Neural progenitor cell (in vitro differentiated cells): ENCODE data around the gene RAP1GDS1. TPM values are rescaled to one million over a fixed set of nuclear protein-coding genes. Genes with fewer than 3 reads are reported as not detected.

Experiments
- DNase-seq: peaks from one replicate; pipeline ENCODE4 v3.0.0-alpha.2; 2016; ENCODE audit warnings: low spot score
- H2AFZ ChIP-seq: fragments of 200-600 bp; sonication (generic); replicated peaks from 2 replicates; pipeline ENCODE4 v1.6.1; 2016; ENCODE audit warnings: antibody characterized with exemption
- H3F3A ChIP-seq: fragments of 200-600 bp; sonication (generic); 2 replicates; pipeline ENCODE4 v1.6.1; 2016; ENCODE audit warnings: antibody characterized with exemption, low read depth
- H3K27ac ChIP-seq: fragments of 200-600 bp; sonication (generic); 2 replicates; pipeline ENCODE4 v1.5.1; 2016; ENCODE audit warnings: mild to moderate bottlenecking
- H3K27me3 ChIP-seq: fragments of 200-600 bp; sonication (generic); 2 replicates; pipeline ENCODE4 v1.6.1; 2016; ENCODE audit warnings: mild to moderate bottlenecking, moderate library complexity
- H3K36me3 ChIP-seq: fragments of 200-600 bp; sonication (generic); 2 replicates; pipeline ENCODE4 v1.5.1; 2016
- H3K4me1 ChIP-seq: fragments of 200-600 bp; sonication (generic); 2 replicates; pipeline ENCODE4 v1.6.1; 2016; ENCODE audit warnings: mixed run types
- H3K4me2 ChIP-seq: fragments of 200-600 bp; sonication (generic); 2 replicates; pipeline ENCODE4 v1.6.1; 2016
- H3K4me3 ChIP-seq: fragments of 200-600 bp; sonication (generic); 2 replicates; pipeline ENCODE4 v1.5.1; 2016
- H3K79me2 ChIP-seq: fragments of 200-600 bp; sonication (generic); 2 replicates; pipeline ENCODE4 v1.6.1; 2016; ENCODE audit warnings: low read depth
- H3K9ac ChIP-seq: fragments of 200-600 bp; sonication (generic); 2 replicates; pipeline ENCODE4 v1.6.1; 2016
- H3K9me3 ChIP-seq: fragments of 200-600 bp; sonication (generic); 2 replicates; pipeline ENCODE4 v1.5.1; 2016; ENCODE audit warnings: low read depth
- H4K20me1 ChIP-seq: fragments of 200-600 bp; sonication (generic); 2 replicates; pipeline ENCODE4 v1.6.1; 2016; ENCODE audit warnings: low read depth
- H3K27ac Mint-ChIP-seq: 3 replicates; pipeline ENCODE4 v1.8.0; 2021; ENCODE audit warnings: mixed read lengths
- H3K27me3 Mint-ChIP-seq: 2 replicates; pipeline ENCODE4 v1.8.0; 2022; ENCODE audit warnings: low read depth, mild to moderate bottlenecking, inconsistent platforms, moderate library complexity, mixed read lengths; ENCODE audit not compliant: insufficient read depth
- H3K36me3 Mint-ChIP-seq: 3 replicates; pipeline ENCODE4 v1.8.0; 2021; ENCODE audit warnings: mixed read lengths
- H3K4me1 Mint-ChIP-seq: 3 replicates; pipeline ENCODE4 v1.8.0; 2021; ENCODE audit warnings: mixed read lengths
- H3K4me3 Mint-ChIP-seq: 3 replicates; pipeline ENCODE4 v1.8.0; 2021; ENCODE audit warnings: mild to moderate bottlenecking, moderate library complexity, mixed read lengths
- H3K9me3 Mint-ChIP-seq: 3 replicates; pipeline ENCODE4 v1.8.0; 2020; ENCODE audit warnings: mixed read lengths
- CTCF ChIP-seq: fragments of 200-600 bp; sonication (generic); IDR thresholded peaks from 2 replicates; pipeline ENCODE4 v1.5.1; 2017; ENCODE audit warnings: antibody characterized with exemption, mild to moderate bottlenecking
- EZH2 ChIP-seq: fragments of 200-600 bp; sonication (generic); IDR thresholded peaks from 2 replicates; pipeline ENCODE4 v1.6.1; 2017; ENCODE audit warnings: antibody characterized with exemption, mild to moderate bottlenecking, moderate library complexity
- EZH2phosphoT487 ChIP-seq: fragments of 200-600 bp; sonication (generic); IDR thresholded peaks from 2 replicates; pipeline ENCODE4 v1.6.1; 2017; ENCODE audit warnings: antibody characterized with exemption
- total RNA-seq: library from RNA; depleted of rRNA; stranded (reverse); fragments of >200 nt; gene quantifications from 2 replicates; pipeline ENCODE4 v1.2.3, GENCODE V29; 2015; ENCODE audit warnings: low replicate concordance

The RAP1GDS1 gene
- total RNA-seq, 1 donor from 2014 or later: 65.1 TPM

GRCh38 chr4:98242538-98242937, 18.6 kb upstream of the RAP1GDS1 start:
- H3K9me3 Mint-ChIP-seq: peaks cover 3% of the 10 kb centered on the region
- Histone ChIP-seq H4K20me1 (no peaks in the 10 kb centered on the region), H3K79me2 (no peaks in the 10 kb centered on the region), H3K27ac (no peak overlapping the region), H3K4me3 (no peak overlapping the region), H3K4me1 (peaks cover 6% of the 10 kb centered on the region), H3K27me3 (no peaks in the 10 kb centered on the region), H3K9ac (no peak overlapping the region), H3K4me2 (no peak overlapping the region), H3K9me3 (no peaks in the 10 kb centered on the region), H3F3A (no peaks in the 10 kb centered on the region), H2AFZ (no peak overlapping the region), H3K36me3 (no peaks in the 10 kb centered on the region)
- no peak for DNase-seq
- H3K4me1 Mint-ChIP-seq: no peaks in the 10 kb centered on the region
- H3K27me3 Mint-ChIP-seq: peaks cover 2% of the 10 kb centered on the region
- no peaks in the 10 kb centered on the region for H3K36me3 Mint-ChIP-seq
- no peak overlapping the region for H3K4me3 Mint-ChIP-seq
- TF ChIP-seq EZH2phosphoT487 (no peak), CTCF (no peak), EZH2 (no peak)
- no peak overlapping the region for H3K27ac Mint-ChIP-seq

GRCh38 chr4:98245226-98245625, 16.0 kb upstream of the RAP1GDS1 start:
- H3K36me3 ChIP-seq: no peaks in the 10 kb centered on the region
- H3K4me2 ChIP-seq: no peak overlapping the region
- Mint-ChIP-seq H3K4me3 (no peak overlapping the region), H3K27ac (no peak overlapping the region), H3K36me3 (no peaks in the 10 kb centered on the region), H3K27me3 (peaks cover 2% of the 10 kb centered on the region), H3K4me1 (no peaks in the 10 kb centered on the region), H3K9me3 (peaks cover 3% of the 10 kb centered on the region)
- no peak overlapping the region for H3K4me3 ChIP-seq
- no peaks in the 10 kb centered on the region for H3K79me2 ChIP-seq
- H3K9ac ChIP-seq: no peak overlapping the region
- no peaks in the 10 kb centered on the region for H4K20me1 ChIP-seq
- no peak for TF ChIP-seq CTCF
- no peak for TF ChIP-seq EZH2
- TF ChIP-seq EZH2phosphoT487: no peak
- no peaks in the 10 kb centered on the region for H3K9me3 ChIP-seq
- H3K27ac ChIP-seq: no peak overlapping the region
- DNase-seq: no peak
- H3K27me3 ChIP-seq: no peaks in the 10 kb centered on the region
- no peak overlapping the region for H2AFZ ChIP-seq
- H3K4me1 ChIP-seq: no peaks in the 10 kb centered on the region
- no peaks in the 10 kb centered on the region for H3F3A ChIP-seq

- Histone ChIP-seq H3K4me3 (no peak overlapping the region), H3K4me2 (no peak overlapping the region), H3K4me1 (no peaks in the 10 kb centered on the region), H3K27me3 (no peaks in the 10 kb centered on the region), H3K79me2 (no peaks in the 10 kb centered on the region), H3K36me3 (no peaks in the 10 kb centered on the region), H4K20me1 (no peaks in the 10 kb centered on the region), H3F3A (no peaks in the 10 kb centered on the region), H3K9ac (no peak overlapping the region), H3K9me3 (no peaks in the 10 kb centered on the region), H2AFZ (no peak overlapping the region), H3K27ac (no peak overlapping the region)
- Mint-ChIP-seq H3K27ac (no peak overlapping the region), H3K9me3 (no peaks in the 10 kb centered on the region), H3K4me3 (no peak overlapping the region), H3K27me3 (no peaks in the 10 kb centered on the region), H3K4me1 (no peaks in the 10 kb centered on the region), H3K36me3 (no peaks in the 10 kb centered on the region)
- TF ChIP-seq EZH2phosphoT487 (no peak), CTCF (no peak), EZH2 (no peak)
- DNase-seq: no peak
Observed at GRCh38 chr4:98248934-98249333, 12.2 kb upstream of the RAP1GDS1 start.

GRCh38 chr4:98249831-98250230, 11.4 kb upstream of the RAP1GDS1 start:
- Histone ChIP-seq H3K27me3 (no peaks in the 10 kb centered on the region), H3K9ac (no peak overlapping the region), H2AFZ (no peak overlapping the region), H3K4me2 (no peak overlapping the region), H4K20me1 (no peaks in the 10 kb centered on the region), H3F3A (no peaks in the 10 kb centered on the region), H3K4me1 (no peaks in the 10 kb centered on the region), H3K79me2 (no peaks in the 10 kb centered on the region), H3K4me3 (no peak overlapping the region), H3K9me3 (no peaks in the 10 kb centered on the region), H3K36me3 (no peaks in the 10 kb centered on the region), H3K27ac (no peak overlapping the region)
- no peak overlapping the region for H3K4me3 Mint-ChIP-seq
- no peak for TF ChIP-seq CTCF
- TF ChIP-seq EZH2: no peak
- no peak for TF ChIP-seq EZH2phosphoT487
- H3K4me1 Mint-ChIP-seq: no peaks in the 10 kb centered on the region
- DNase-seq: no peak
- no peaks in the 10 kb centered on the region for H3K27me3 Mint-ChIP-seq
- H3K36me3 Mint-ChIP-seq: no peaks in the 10 kb centered on the region
- no peaks in the 10 kb centered on the region for H3K9me3 Mint-ChIP-seq
- no peak overlapping the region for H3K27ac Mint-ChIP-seq
